GM18867 (cell line): ENCODE results near the gene EDEM1.
"Not testable (repeated sequence)": the region's sequence is repeated elsewhere in the genome, so short reads cannot be mapped to it uniquely, and the experiment has no call there.

Experiments
- ATAC-seq: cut with Tn5 transposase; IDR thresholded peaks from one replicate; pipeline ENCODE4 v1.9.1; 2021; ENCODE audit warnings: mild to moderate bottlenecking, moderate library complexity; ENCODE audit not compliant: unreplicated experiment

The EDEM1 gene

DNA sequence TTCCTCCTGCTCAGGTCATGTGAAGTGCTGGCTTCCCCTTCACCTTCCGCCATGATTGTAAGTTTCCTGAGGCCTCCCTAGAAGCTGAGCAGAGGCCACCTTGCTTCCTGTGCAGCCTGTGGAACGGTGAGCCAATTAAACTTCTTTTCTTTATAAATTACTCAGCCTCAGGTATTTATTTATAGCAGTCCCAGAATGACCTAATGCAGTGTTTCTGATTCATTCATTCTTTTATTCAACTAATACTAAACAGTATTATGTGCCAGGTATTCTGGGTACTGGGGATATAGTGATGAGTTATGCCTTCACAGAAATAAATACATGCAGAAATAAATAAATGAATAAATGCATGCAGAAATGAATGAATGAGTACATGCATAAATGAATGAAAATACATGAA is 41.9 kb downstream of the EDEM1 start:
- ATAC-seq, result no peak

DNA sequence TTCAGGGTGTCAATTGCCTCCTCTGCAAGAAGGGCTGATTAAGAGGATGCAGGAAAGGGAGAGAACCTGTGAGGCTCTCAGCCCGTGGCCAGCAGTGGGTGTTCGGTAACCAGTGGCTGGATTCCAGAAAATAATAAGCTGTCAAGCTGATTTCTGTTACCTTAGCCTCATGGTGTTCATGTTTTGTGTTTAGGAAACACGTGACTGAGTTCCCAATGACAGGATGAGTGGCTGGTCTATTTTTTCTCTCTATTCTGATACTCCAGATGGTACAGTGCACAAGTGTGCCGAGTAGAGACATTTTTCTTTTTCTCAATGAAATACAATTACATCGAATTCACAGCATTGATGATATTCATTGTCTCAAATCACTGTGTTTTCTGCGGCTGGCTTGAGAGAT is 43.6 kb downstream of the EDEM1 start:
- peak; percentile 9 for ATAC-seq

DNA sequence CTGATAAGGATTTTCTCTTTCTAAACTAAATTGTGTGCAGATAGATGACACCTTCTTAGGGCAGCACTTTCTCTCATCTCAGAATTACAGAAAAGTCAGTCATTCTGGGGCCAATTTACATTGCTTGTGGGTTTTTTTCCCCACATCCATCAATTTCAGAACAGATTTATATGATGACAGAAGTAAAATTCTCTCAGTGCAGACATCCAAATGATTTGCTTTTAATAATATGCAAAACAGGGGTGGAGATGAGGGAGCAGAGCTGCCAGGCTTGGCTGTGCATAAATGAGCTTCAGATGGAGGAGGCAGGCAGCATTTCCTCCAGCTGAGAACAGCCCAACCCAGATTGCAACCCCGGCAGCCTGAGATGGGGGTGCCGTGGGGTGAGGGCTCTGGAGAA is 44.0 kb downstream of the EDEM1 start:
- ATAC-seq, result peak; percentile 37

DNA sequence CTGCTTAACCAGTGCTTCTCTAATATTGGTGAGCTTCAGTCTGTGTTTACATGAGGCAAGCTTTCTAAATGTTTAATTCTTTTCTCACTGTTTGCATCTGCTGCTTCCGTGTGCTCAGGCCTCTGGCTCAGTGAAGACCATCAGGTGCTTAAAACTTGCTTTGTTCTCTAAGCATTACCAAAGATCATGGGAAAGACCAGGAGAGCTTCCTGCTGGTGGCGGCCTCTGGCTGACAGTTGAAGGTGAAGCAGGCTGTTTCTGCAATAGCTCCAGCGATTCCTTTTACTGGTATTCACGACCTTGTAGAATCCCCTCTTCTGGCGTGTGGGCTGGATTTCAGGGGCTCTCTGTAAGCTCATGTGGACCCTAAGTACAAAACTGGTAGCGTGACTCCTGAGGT is 45.1 kb downstream of the EDEM1 start:
- ATAC-seq, result no peak

DNA sequence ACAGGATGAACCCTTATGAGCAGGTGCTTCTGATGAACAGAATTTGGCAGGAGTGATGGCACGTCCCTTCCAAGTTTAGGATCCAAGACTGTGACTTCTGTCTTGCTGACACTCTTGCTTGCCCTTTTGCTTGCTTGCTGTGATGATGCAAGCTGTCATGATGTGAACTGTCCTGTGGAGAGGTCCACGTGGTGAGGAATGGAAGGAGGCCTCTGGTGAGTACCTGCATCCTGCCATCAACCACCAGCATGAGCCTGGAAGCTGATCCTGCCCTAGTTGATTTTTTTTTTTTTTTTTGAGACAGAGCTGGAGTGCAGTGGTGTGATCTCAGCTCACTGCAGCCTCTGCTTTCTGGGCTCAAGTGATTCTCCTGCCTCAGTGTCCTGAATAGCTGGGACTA is 45.5 kb downstream of the EDEM1 start:
- ATAC-seq, result no peak

DNA sequence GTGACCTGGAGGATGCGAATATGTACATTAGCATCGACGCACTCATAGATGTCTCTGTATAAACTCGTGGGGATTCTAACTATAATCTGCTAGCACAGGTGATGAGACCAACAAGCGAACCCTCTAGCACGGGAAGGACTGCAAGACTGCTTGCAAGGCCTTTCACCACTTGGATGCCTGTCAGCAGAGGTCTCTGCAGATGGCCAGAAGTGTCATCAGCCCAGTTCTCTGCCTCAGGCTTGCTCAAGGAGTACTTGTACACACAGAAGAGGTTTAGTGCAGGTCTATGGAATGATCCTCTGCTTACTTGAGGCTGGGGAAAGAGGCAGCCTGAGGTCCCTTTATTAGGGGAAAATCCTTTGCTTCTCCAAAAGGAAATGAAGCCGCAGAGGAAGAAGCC is 48.1 kb downstream of the EDEM1 start:
- ATAC-seq, result no peak

DNA sequence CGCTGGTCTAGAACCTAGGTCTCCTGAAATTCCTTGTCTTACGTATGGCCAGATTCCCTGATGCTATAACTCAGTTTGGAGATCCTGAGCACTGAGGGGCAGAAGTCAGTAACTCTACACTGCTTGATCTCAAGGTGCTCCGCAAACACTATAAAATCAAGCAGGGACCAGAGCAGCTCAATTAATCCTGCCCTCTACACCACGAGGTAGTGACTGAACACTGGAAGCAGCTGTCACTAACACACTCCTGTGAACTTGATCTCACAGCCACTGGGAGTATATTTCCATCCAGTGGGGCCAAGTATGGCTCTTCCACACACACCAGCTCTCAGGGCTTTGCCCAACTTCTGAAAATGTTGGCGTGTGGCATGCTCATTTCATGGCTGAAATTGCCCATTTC is 51.0 kb downstream of the EDEM1 start:
- no peak for ATAC-seq

DNA sequence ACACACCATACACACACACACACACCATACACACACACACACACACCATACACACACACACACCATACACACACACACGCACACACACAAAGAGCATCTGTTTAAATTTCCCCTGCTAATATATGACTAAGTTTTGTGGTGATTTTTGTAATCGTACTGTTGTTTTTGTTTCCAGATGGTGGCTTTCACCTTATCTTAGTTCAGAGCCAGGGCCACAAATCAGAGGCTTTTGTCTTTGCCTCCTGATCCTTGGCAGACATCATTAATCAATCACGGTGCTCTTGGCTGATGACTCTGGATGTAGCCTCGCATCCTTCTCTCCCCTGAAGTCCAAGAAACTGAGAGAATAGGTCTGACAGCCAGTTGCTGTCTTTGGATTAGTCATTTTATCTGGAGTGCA is 52.1 kb downstream of the EDEM1 start:
- ATAC-seq, result no peak

DNA sequence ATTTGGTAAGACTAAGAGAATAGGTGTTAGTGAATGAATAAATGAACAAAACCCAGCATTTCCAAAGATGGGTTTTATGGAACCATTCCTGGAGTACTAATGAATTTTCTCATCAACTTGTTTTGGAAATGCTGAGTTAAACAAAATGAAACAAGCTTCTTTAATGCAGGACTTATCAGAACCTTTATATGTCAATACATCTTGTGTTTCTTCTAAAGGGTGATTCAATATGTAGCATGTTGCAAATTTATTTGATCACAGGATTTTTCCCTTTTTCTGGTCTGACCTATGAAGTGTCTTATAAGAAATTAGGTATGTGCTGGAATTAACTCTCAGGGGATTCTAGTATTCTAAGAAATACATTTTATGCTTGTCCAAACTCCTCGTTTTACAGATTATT is 53.2 kb downstream of the EDEM1 start:
- ATAC-seq, result no peak

DNA sequence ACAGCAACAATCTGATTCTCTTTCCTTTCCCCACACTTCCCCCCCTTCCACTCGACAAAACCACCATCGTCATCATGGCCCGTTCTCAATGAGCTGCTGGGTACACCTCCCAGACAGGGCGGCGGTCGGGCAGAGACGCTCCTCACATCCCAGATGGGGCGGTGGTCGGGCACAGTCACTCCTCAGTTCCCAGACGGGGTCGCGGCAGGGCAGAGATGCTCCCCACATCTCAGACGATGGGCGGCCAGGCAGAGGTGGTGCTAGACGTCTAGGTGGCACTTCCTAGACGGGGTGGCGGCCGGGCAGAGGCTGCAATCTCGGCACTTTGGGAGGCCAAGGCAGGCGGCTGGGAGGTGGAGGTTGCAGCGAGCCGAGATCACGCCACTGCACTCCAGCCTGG is 55.3 kb downstream of the EDEM1 start:
- ATAC-seq, result not testable (repeated sequence)

DNA sequence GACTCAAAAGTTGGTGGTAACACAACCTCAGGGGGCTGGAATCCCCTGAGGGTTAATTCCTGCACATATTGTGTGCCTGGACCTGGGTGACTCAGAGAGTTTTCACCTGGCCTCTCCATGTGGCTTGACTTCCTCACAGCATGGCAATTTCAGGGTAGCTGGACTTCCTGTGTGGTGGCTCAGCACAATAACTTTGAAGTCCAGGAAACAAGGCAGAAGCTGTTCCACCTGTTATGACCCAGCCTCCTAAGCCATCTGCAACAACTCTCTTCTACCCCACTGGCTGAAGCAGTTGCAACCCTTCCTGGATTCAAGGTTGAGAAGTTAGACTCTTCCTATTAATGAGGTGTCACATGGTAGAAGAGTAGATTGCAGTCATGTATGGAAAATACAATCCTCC is 58.4 kb downstream of the EDEM1 start:
- ATAC-seq, result no peak

DNA sequence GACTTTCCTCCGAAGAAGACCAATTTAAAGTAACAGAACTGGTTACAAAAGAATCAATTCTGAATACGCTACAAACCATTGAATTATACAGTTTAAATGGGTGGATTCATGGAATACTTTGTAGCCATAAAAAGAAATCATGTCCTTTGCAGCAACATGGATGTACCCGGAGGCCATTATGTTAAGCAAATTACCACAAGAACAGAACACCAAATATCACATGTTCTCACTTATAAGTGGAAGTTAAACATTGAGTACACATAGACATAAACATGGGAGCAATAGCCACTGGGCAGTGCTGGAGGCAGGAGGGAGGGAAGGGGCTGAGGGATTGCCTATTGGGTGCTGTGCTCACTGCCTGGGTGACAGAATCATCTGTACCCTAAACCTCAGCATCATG is 61.3 kb downstream of the EDEM1 start:
- ATAC-seq, result no peak

DNA sequence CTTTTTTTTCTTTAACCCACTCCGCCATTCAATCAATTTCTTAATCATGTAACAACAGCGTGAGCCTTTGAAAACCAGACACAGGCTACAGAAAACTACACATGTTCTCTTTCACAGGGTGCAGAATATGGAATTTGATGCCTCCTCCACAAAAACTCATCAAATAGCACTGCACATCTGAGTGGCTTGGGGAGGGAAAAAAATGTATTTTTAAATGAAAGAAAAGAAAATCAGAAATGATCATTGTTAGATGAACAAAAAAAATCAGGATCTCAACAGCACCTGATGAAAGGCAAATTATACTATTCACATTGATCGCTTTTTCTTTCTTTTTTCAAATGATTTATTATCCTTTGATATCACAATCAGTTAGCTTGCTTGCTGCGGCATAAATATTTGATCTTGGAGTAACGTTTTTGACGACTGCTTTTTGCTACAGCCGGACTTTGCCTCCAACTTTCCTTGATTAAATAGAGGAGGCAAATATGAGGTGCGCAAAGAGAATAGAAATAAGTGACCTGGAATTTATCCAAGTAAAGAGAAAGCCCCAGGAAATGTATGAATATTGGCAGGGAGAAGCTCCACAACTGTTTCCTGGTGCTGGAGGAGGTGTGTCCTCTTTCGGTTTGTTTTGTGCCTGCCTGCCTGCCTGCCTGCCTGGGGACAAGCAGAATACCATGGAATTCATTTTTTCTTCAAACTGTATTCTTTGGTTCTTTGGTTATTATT is 63.1 kb downstream of the EDEM1 start:
- no peak for ATAC-seq

DNA sequence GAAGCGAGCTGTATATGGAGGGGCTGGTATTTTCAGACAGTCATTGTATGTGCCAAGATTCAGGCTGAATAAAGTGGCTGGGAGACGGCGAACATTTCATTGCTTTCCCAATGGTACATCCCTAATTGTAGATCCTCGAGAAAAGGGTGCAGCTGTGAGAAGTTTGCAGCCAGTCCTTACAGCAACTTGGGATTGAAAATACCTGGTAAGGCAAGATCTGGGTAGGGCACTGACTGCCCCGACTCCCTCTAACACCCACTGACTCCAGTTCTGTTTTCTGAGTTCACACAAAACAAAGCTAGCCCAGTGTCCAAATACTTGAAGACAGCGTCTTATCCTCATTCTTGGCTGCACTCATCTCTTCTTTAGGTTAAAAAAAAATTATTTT is 63.7 kb downstream of the EDEM1 start:
- ATAC-seq, result no peak

DNA sequence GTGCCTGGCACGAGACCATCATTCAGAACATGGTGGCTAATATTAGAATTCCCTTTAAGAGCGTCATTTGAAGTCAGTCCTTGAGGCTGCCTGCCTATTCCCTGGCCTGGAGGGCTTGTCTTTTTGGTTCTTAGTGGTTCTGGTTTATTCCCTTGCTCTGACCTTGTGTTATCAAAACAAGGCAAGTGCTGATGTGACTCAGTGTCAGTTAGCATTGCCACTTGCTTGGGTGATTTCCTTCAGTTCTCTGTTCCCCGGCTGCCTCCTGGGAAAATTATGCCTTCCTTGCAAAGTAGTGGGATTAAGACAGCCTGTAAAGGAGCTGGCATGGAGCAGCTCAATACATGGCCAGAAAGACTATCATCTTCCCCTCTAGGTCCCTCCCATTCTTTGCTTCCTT is 64.6 kb downstream of the EDEM1 start:
- ATAC-seq, result no peak

DNA sequence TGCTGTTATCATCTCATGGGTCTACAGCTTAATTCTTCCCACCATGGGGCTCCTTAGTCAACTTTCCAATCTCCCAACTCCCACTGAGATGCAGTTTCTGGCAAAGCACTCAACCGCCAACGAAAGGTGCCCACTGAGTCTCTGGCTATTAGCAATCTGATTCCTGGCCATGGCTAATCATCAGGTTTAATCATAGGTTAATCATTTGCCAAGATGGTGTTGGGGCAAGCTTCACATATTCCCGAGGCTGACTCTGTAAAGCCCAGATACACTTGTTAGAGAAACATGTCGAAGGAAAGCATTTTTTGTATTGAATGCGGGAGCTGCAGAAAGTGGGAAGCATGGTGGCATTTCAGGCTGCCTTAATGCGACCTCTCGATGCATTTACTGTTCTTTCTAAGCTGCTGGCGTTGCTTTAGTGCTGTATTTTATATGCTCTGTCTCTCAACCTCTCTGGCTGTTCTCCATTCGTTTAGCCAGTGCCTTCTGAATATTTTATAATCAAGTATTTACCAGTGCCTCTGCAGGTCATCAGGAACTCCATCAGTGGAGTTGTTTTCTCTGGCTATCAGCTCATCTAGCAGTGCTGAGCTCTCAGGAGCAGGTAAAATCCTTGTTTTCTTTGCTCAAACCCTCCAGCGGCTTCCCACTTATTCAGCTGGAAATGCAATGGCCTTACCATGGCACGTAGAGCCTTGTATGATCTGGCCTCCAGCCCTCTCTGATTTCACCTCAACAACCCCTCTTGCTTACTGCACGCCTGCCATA is 67.0 kb downstream of the EDEM1 start:
- no peak for ATAC-seq

DNA sequence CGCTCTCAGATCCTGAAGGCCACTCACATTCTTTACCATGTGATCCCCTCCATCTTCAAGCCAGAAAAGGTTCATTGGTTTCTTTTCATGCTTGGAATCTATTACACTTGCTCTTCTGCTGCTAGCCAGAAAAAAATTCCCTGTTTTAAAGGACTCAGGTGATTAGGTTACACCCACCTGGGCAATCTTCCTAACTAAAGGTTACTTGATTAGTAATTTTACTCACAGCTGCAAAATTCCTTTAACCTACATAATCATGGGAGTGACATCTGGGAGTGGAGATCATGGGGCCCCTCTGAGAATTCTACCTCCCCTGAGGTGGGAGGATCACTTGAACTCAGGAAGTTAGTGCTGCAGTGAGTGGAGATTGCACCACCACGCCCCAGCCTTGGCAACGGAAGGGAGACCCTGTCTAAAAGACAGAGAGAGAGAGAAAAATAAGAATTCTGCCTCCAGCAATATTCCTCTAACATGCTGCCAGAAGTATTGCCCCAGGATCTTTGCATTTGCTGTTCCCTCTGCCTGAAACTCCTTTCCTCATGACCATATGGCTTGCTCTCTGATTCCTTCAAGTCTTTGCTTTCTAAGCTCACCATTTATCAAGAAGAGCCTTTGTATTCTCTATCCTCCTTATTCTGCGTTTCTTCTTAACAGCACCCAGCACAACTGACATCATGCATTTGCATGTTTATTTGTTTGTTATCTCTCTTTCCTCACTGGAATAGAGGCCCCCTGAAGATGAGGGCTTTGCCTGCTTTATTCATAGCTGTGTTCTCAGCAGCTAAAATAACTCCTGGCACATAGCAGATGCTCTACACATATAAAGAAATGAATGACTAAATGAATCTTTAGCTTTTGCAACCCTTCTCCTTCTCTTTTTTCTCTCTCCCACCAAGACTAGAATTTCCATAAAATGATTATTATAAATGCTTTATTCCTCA is 68.2 kb downstream of the EDEM1 start:
- no peak for ATAC-seq

DNA sequence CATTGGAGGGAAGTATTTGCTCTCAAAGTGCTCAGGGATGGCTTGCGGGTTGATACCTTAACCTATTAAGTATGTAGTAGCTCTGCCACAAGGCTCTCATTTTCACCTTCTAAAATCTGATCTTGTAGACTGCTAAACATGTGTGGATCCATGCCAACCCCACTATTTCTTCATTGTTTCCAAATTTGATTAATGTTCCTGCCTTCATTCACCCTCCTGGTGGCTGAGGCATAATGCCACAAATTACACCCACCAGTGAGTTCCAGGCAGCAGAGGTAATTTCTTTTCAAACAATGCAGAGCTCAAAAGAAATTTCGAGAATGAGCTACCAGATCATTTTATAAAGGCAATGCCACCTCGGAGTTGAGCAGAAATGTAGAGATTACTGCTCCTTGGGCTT is 71.0 kb downstream of the EDEM1 start:
- ATAC-seq, result no peak

DNA sequence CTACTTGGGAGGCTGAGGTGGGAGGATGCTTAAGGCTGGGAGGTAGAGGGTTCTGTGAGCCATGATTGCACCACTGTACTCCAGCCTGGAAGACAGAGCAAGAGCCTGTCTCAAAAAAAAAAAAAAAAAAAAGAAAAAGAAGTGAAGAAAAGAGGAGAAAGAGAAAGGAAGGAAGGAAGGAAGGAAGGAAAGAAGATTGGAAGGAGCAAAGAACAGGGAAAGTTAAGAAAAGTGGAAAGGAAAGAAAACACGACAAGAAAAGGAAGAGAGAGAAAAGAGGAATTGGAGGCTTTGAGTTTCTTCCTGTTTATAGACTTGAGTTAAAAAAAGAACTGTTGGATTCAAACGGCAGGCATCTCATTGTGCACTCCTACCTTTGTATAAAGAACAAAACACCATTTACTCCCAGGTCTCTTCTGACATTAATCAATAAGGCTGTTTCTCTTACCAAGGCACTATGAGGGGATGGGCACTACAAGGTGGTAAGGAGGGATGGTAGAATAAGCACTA is 73.5 kb downstream of the EDEM1 start:
- ATAC-seq, result no peak

DNA sequence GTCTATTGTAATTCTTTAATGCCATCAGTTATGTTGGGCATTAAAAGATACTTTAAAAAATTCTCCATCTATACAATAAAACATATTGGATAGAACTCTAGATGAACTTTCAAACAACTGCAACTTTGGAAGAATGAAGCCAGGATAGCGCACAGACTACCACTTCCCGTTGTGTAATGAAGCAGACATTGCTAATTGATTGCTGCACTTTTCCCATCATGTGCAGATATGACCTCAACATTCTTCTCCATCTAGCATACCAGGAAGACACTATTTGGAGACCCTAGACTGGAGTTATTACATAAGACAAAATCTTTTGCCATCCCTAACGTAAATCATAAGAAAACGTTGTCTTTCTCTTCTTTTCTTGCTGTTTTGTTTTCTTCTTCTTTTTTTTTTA is 75.0 kb downstream of the EDEM1 start:
- no peak for ATAC-seq

DNA sequence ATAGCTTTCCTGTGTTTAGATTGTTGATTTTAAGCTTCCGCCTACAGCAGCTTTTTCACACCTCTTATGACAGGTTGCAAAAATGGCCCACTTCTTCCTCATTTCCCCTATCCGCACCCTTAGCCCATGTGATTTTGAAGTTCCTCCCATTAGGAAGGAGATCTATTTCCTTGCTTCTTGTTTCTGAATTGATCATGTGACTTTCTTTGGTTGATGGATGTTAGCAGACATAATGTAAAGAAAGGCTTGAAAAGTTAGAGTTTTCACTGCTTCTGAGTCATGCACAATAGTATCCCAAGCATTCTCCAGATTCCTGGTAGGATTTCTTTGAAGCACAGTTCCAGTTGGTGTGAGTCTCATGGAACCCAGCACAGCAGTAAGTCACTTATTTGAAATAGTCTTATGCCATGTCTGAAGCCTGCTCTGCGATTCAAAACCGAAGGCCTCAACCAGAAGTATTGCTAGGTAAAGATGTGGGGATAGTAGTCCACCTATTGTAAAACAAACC is 76.6 kb downstream of the EDEM1 start:
- no peak for ATAC-seq
